GM18505 (cell line): ENCODE measurements around the gene TRAPPC2L.
A peak's percentile ranks its signal among the peaks of the same experiment; 100 is the strongest.

Experiments
- ATAC-seq: cut with Tn5 transposase; IDR thresholded peaks from one replicate; pipeline ENCODE4 v1.9.1; 2021; ENCODE audit not compliant: unreplicated experiment
- POLR2A ChIP-seq: IDR thresholded peaks from 4 replicates; pipeline ENCODE4 v1.6.1; 2011; ENCODE audit warnings: borderline replicate concordance; ENCODE audit not compliant: insufficient read depth, insufficient read length; ENCODE audit errors: extremely low read depth

TRAPPC2L gene

GRCh38 chr16:88853325-88853941 lies 3.5 kb upstream of the TRAPPC2L start:
- TF ChIP-seq POLR2A = no peak
- no peak for ATAC-seq

- TF ChIP-seq POLR2A = no peak
- no peak for ATAC-seq
Measured at GRCh38 chr16:88854306-88855111, 2.4 kb upstream of the TRAPPC2L start.

GRCh38 chr16:88855176-88855575 lies 1.8 kb upstream of the TRAPPC2L start:
- no peak for ATAC-seq
- no peak for TF ChIP-seq POLR2A

- TF ChIP-seq POLR2A = no peak
- no peak for ATAC-seq
Measured at GRCh38 chr16:88855736-88856121, 1.2 kb upstream of the TRAPPC2L start.

GRCh38 chr16:88856122-88856827 lies 652 bp upstream of the TRAPPC2L start:
- ATAC-seq = no peak
- no peak for TF ChIP-seq POLR2A

GRCh38 chr16:88857728-88858339 lies 907 bp downstream of the TRAPPC2L start:
- ATAC-seq = peak; percentile 41
- TF ChIP-seq POLR2A = no peak

- ATAC-seq = no peak
- TF ChIP-seq POLR2A = no peak
Measured at GRCh38 chr16:88859381-88860091, 2.6 kb downstream of the TRAPPC2L start.

- no peak for TF ChIP-seq POLR2A
- no peak for ATAC-seq
Measured at GRCh38 chr16:88861359-88861758, 4.4 kb downstream of the TRAPPC2L start.

- TF ChIP-seq POLR2A = no peak
- no peak for ATAC-seq
Measured at GRCh38 chr16:88862968-88863367, 6.0 kb downstream of the TRAPPC2L start.

- no peak for TF ChIP-seq POLR2A
- no peak for ATAC-seq
Measured at GRCh38 chr16:88863426-88863825, 6.5 kb downstream of the TRAPPC2L start.

GRCh38 chr16:88864099-88864498 lies 7.2 kb downstream of the TRAPPC2L start:
- no peak for ATAC-seq
- no peak for TF ChIP-seq POLR2A

GRCh38 chr16:88864521-88864920 lies 7.6 kb downstream of the TRAPPC2L start:
- no peak for ATAC-seq
- TF ChIP-seq POLR2A = no peak

GRCh38 chr16:88865310-88865709 lies 8.4 kb downstream of the TRAPPC2L start:
- ATAC-seq = no peak
- TF ChIP-seq POLR2A = no peak
